Epithelial cell of umbilical artery (primary cell): ENCODE measurements around the gene DIRAS2. TPM values are rescaled to one million over a fixed set of nuclear protein-coding genes. Genes with fewer than 3 reads are reported as not detected.

Experiments used
- total RNA-seq: library from RNA; depleted of rRNA; stranded (reverse); fragments of >200 nt; gene quantifications from 2 replicates; pipeline ENCODE4 v1.2.3, GENCODE V29; 2014

DIRAS2 gene
- total RNA-seq: not detected in 2 replicates

DNA sequence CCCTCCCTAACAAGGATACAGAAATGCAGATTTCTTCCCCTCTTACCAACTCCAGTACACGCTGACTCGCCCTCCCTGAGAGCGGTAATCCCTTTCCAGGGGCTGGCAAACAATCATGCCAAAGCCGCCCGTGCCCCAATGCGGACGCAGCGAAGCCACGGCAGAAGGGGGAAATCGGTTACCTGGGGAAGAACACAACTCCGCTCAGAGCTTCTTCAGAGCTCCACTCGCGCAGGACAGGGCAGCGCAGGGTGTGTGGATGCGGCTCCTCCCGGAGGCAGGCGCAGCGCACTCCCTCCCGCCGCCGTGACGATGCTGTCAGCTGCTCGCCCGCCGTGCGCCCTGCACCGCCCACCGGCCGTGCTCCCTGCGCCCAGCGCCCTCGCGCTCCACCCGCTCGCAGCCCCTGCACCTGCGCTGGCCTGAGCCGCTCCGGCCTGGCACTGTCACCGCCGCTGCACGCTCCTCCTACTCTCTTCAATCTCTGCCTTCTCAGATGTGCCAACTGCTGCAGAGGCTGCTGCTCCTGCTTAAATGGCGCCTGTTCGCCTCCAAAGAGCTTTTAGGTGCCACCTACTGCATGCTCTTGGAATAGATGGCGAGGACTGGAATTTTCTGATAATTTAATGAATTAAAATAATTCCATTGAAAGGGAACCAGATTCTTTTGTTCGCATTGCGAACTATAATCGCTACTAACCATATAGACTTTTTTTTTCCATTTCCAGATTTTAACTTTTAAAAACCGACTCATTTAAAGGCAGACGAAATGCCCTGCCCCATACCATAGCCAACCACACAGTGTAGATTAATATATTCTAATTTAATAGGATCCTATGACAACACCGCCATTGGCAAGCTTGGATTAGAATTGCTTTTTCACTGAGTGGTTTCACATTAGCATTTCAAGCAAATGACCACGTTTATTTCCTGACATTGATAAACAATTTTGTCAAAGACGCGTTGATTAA is at the start of gene DIRAS2:
Gene DIRAS2 (minus strand): TSS at position 255 of the 970 bp plus-strand sequence. CDS start 28,997 bp downstream, outside the sequence.

Other genes with a start within 250 kb of the DIRAS2 start
- gene SYK, start 159.0 kb upstream of the DIRAS2 start, total RNA-seq: not detected in 2 replicates